Measurements from ENCODE around the gene CRYL1. TPM values are rescaled to one million over a fixed set of nuclear protein-coding genes. Genes with fewer than 3 reads are reported as not detected.

The CRYL1 gene
- total RNA-seq, 2 donors from 2014 or later: 14.5 to 32.2 TPM

DNA sequence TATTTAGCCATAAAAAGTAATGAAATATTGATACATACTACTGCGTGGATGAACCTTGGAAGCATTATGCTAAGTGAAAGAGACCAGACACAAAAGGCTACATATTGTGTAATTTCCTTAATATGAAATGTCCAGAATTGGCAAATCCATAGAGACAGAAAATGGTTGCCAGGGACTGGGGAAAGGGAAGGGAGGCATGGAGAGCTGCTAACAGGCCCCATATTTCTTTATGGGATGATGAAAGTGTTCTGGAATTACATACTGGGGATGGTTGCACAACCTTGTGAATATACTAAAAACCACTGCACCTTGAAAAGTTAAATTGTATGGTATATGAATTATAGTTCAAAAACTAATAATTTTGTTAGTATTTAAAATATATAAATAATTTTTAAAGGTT is 44.9 kb upstream of the CRYL1 start:
- no peak for TF ChIP-seq POLR2A (IDR thresholded peaks at IDR 0.05)
- TF ChIP-seq, protein P1, sequence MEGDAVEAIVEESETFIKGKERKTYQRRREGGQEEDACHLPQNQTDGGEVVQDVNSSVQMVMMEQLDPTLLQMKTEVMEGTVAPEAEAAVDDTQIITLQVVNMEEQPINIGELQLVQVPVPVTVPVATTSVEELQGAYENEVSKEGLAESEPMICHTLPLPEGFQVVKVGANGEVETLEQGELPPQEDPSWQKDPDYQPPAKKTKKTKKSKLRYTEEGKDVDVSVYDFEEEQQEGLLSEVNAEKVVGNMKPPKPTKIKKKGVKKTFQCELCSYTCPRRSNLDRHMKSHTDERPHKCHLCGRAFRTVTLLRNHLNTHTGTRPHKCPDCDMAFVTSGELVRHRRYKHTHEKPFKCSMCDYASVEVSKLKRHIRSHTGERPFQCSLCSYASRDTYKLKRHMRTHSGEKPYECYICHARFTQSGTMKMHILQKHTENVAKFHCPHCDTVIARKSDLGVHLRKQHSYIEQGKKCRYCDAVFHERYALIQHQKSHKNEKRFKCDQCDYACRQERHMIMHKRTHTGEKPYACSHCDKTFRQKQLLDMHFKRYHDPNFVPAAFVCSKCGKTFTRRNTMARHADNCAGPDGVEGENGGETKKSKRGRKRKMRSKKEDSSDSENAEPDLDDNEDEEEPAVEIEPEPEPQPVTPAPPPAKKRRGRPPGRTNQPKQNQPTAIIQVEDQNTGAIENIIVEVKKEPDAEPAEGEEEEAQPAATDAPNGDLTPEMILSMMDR (IDR thresholded peaks at IDR 0.05): no peak
- Histone ChIP-seq H3K27me3 (no peaks in the 10 kb centered on the region), H3K4me1 (peaks cover 7% of the 10 kb centered on the region), H3K4me3 (no peak overlapping the region), H3K36me3 (replicated peaks in 1 of 2; ENCODE audit: insufficient read depth in 1 of 2, low read depth in 2 of 2) (peaks cover 0 to 1% of the 10 kb centered on the region in 2 donors), H3K9me3 (no peaks in the 10 kb centered on the region), H3K27ac (no peak overlapping the region)
- WGBS, 2 donors: 100% methylated on average over 1 of the region's 1 CpG
- DNase-seq (no peak), ATAC-seq (no peak)
- intact Hi-C loops (cut with DNase I): no loop called here

DNA sequence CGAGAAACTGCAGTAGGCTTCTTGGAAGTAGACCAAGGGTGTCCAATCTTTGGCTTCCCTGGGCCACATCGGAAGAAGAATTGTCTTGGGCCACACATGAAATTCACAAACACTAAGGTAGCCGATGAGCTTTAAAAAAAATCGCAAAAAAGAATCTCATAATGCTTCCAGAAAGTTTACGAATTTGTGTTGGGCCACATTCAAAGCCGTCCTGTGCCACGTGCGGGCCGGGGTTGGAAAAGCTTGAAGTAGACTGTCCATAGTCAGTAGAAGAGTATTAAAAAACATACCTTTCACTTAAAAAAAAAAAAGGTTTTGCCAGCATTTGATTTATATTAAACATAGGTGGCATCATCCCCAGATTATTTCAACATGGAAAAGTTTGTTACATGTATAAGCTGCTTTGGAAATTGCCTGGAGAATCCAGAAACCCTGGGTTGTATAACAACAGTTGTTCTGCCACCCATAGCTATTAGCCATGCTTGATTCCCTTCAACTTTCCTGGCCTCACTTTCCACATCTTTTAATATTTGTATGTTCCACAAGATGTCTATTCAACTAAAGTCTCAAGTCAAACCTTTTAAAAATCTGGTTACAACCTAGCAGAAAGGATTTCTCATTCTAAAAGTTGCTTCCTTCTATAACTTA is 42.3 kb upstream of the CRYL1 start:
- Histone ChIP-seq H3K4me3 (peak overlapping the region in 1 of 2 donors; percentile 90), H3K9me3 (no peaks in the 10 kb centered on the region), H3K27ac (peak overlapping the region in 3 of 4 donors; percentile 79 to 95 (median 93)), H3K4me1 (peaks cover 7% of the 10 kb centered on the region), H3K36me3 (replicated peaks in 1 of 2; ENCODE audit: insufficient read depth in 1 of 2, low read depth in 2 of 2) (no peaks in the 10 kb centered on the region), H3K27me3 (no peaks in the 10 kb centered on the region)
- intact Hi-C loops (cut with DNase I): no loop called here
- no peak for DNase-seq
- WGBS, 2 donors: 10 to 19% methylated on average over 9 of the region's 9 CpGs
- ATAC-seq: no peak
- TF ChIP-seq, protein P1 (IDR thresholded peaks at IDR 0.05): no peak
- no peak for TF ChIP-seq POLR2A (IDR thresholded peaks at IDR 0.05)

DNA sequence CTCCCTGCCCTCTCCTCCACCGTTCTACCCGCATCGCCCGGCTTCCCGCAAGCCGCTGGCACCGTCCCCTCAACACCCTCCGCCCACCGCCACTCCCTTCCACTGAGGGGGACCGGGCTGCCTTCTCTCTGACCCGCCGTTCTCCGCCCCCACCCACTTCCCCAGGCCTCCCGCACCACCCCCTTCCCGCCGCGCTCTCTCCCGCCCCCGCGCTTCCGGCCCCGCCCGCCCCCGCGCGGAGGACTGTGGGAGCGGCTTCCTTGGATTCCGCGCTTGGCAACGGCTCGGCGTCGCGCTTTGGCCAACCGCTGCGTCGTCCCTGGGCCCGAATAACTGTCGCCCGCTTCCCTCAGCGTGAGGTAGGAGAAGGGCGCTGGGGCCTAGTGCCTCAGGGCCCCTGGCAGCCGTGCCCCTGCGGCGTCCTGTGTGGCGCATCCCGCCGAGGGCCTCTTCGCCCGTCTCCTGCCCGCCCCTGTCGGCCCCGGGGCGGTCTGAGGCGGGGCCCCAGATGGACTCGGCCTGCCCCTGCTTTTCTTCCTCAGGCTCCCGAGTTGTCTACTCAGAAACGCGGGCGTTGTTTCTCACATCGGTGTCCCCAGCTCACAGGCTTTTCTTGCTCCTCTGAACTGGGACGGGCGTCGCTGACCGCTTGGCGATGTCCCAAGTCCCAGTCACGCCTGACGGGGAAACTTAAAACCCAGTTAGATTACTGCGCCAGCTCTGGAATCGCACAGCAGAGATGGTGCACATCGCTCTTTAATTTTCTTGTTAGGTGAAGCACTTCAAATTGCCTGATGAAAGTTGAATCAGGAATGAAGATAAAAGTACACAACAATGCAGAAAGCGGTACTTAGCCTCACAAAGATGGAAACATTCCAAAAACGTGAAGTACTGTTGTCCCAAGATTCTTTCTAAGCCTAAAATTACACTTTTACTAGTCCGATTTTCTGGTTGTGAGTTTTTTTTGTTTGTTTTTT is 41.5 kb upstream of the CRYL1 start, which contains the start of gene IFT88:
Gene IFT88, plus strand, starts transcription at position 260 of the 977 bp plus-strand sequence. CDS start 7,229 bp downstream, outside the sequence.
- Histone ChIP-seq H3K27ac (peak within 1 kb of the TSS; percentile 66 to 95 (median 86)), H3K4me3 (peak within 1 kb of the TSS; percentile 70 to 90), H3K36me3 (replicated peaks in 1 of 2; ENCODE audit: insufficient read depth in 1 of 2, low read depth in 2 of 2) (no peaks in the 10 kb centered on the region), H3K4me1 (peaks cover 7% of the 10 kb centered on the region), H3K27me3 (no peaks in the 10 kb centered on the region), H3K9me3 (no peaks in the 10 kb centered on the region)
- WGBS, 2 donors: 1% methylated on average over 39 to 51 of the region's 74 CpGs
- intact Hi-C loops (cut with DNase I): no loop called here
- ATAC-seq (peak; percentile 96), DNase-seq (peak; percentile 83 to 89 (median 88))
- TF ChIP-seq, protein P1 (IDR thresholded peaks at IDR 0.05): no peak
- peak; percentile 35 to 75 (median 73) for TF ChIP-seq POLR2A (IDR thresholded peaks at IDR 0.05)

DNA sequence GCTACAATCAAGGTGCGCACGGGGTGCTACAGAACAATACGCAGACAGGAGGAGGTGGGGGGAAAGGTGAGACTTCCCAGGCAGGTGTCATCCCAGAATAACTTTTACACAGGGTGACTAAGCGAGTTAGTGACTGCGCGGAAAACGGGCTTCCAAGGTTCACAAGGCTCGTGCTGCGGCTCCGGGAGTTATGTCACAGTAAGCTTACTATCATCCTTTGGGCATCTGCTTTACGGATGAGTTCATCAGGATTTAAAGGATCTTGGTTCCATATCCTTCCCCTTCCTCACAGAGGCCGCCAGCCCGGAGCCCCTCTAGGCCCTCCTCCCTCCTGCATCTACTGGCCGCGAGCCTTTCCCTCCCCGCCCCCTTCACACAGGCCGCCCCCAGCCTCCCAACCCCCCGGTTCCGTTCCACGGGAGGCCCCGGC is 40.8 kb upstream of the CRYL1 start:
- TF ChIP-seq, protein P1 (IDR thresholded peaks at IDR 0.05): no peak
- no peak for TF ChIP-seq POLR2A (IDR thresholded peaks at IDR 0.05)
- no peaks in the 10 kb centered on the region for H3K9me3 ChIP-seq
- intact Hi-C loops (cut with DNase I): no loop called here
- peak overlapping the region; percentile 70 to 90 for H3K4me3 ChIP-seq
- no peaks in the 10 kb centered on the region for H3K27me3 ChIP-seq
- H3K27ac ChIP-seq: peak overlapping the region; percentile 66 to 95 (median 86)
- ATAC-seq (peak; percentile 66), DNase-seq (peak in 2 of 4 donors; percentile 48 to 55)
- H3K36me3 ChIP-seq (replicated peaks in 1 of 2; ENCODE audit: insufficient read depth in 1 of 2, low read depth in 2 of 2): no peaks in the 10 kb centered on the region
- H3K4me1 ChIP-seq: peaks cover 7% of the 10 kb centered on the region
- 0 to 1% methylated on average over 19 to 21 of the region's 21 CpGs for WGBS, 2 donors
